Ovary (tissue), 3 donors: ENCODE results near the gene TALDO1.

ENCODE experiments used
- EP300 ChIP-seq: sonication (generic); formaldehyde crosslinking; IDR thresholded peaks from one replicate; pipeline ENCODE4 v1.6.1; 2017; ENCODE audit warnings: antibody characterized with exemption
- TF ChIP-seq, protein P1 (sequence below), 3 donors: fragments of 450-650 bp in 2 of 3; fragments of 200-600 bp in 1 of 3; IDR thresholded peaks; one replicate each; pipeline versions ENCODE4 v1.5.1 to v1.8.0; 2016 to 2022; ENCODE audit warnings: antibody characterized with exemption in 3 of 3, mild to moderate bottlenecking in 1 of 3
- donor health status: DM: no; HTN: no; CAD: no.

DNA sequence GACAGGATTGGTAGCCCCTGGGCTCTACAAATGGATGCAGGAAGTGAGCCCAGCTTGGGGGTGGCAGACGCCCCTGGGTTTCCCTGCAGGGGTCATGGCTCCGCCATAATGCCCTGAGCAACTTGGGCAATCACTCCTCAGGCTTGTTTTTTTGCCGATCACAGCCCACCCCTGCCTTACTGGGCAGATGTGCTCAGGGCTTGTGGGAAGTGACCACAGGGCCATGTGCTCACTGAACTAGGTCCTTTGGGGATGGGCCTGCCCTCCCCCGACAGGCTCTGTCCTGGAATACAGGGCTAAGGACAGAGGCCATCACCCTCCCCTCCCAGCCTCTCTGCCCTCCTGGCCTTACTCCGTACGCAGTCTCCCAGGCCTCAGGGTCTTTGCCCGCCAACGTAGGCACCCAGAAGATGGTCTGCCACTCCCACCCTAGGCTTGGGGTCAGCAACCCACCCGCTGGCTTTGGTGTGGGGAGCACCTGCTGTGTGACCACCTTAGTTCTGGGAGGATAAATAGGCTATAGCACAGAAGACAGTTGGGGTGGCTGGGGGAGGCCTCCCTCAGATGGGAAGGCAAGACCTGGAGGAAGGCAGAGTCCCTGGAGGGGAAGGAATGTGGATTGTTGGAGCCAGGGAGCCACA, 66.3 kb downstream of the TALDO1 start:
- TF ChIP-seq EP300, result no peak
- TF ChIP-seq, protein P1, sequence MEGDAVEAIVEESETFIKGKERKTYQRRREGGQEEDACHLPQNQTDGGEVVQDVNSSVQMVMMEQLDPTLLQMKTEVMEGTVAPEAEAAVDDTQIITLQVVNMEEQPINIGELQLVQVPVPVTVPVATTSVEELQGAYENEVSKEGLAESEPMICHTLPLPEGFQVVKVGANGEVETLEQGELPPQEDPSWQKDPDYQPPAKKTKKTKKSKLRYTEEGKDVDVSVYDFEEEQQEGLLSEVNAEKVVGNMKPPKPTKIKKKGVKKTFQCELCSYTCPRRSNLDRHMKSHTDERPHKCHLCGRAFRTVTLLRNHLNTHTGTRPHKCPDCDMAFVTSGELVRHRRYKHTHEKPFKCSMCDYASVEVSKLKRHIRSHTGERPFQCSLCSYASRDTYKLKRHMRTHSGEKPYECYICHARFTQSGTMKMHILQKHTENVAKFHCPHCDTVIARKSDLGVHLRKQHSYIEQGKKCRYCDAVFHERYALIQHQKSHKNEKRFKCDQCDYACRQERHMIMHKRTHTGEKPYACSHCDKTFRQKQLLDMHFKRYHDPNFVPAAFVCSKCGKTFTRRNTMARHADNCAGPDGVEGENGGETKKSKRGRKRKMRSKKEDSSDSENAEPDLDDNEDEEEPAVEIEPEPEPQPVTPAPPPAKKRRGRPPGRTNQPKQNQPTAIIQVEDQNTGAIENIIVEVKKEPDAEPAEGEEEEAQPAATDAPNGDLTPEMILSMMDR (IDR thresholded peaks at IDR 0.05), result no peak
